ENCODE measurements around the gene SLC49A4. TPM values are rescaled to one million over a fixed set of nuclear protein-coding genes. Genes with fewer than 3 reads are reported as not detected.
"Not testable (repeated sequence)": the region's sequence is repeated elsewhere in the genome, so short reads cannot be mapped to it uniquely, and the experiment has no call there.

Gene SLC49A4
- 1 to 10 TPM; 2.9 to 3.5 TPM for total RNA-seq

GRCh38 chr3:122794779-122795673 is at the start of gene SLC49A4:
TSS of gene SLC49A4 (plus strand) at chr3:122795069. CDS start at chr3:122795193, 124 bp downstream.
- Mint-ChIP-seq H3K27ac (peak within 1 kb of the TSS; percentile 92), H3K27me3 (ENCODE audit: low read depth) (no peaks in the 10 kb centered on the region), H3K4me1 (ENCODE audit: low read depth) (peaks cover 28% of the 10 kb centered on the region), H3K36me3 (ENCODE audit: insufficient read depth in 2 of 2) (no peaks in the 10 kb centered on the region), H3K4me3 (peak within 1 kb of the TSS; percentile 71 to 85), H3K9me3 (no peaks in the 10 kb centered on the region)
- DNase-seq: peak; percentile 84 to 86
- ATAC-seq (replicated peaks in 1 of 2): peak; percentile 81

GRCh38 chr3:122745369-122746021 is 49.4 kb upstream of the SLC49A4 start:
- Mint-ChIP-seq H3K27me3 (ENCODE audit: low read depth) (no peaks in the 10 kb centered on the region), H3K4me3 (no peak overlapping the region), H3K4me1 (ENCODE audit: low read depth) (no peaks in the 10 kb centered on the region), H3K36me3 (ENCODE audit: insufficient read depth in 2 of 2) (peaks cover 5 to 16% of the 10 kb centered on the region in 2 donors), H3K9me3 (peaks cover 0 to 2% of the 10 kb centered on the region in 2 donors), H3K27ac (no peak overlapping the region)
- ATAC-seq (replicated peaks in 1 of 2) (peak; percentile 33 to 44), DNase-seq (no peak)

GRCh38 chr3:122747295-122747694 is 47.6 kb upstream of the SLC49A4 start:
- not testable (repeated sequence) for H3K4me1 Mint-ChIP-seq (ENCODE audit: low read depth); H3K9me3 Mint-ChIP-seq; H3K4me3 Mint-ChIP-seq; ATAC-seq (replicated peaks in 1 of 2); H3K27ac Mint-ChIP-seq; DNase-seq; H3K27me3 Mint-ChIP-seq (ENCODE audit: low read depth)
- H3K36me3 Mint-ChIP-seq (ENCODE audit: insufficient read depth in 2 of 2): peaks cover 3 to 16% of the 10 kb centered on the region in 2 donors

GRCh38 chr3:122748347-122748746 is 46.5 kb upstream of the SLC49A4 start:
- no peaks in the 10 kb centered on the region for H3K27me3 Mint-ChIP-seq (ENCODE audit: low read depth)
- peaks cover 6 to 12% of the 10 kb centered on the region in 2 donors for H3K36me3 Mint-ChIP-seq (ENCODE audit: insufficient read depth in 2 of 2)
- peaks cover 0 to 2% of the 10 kb centered on the region in 2 donors for H3K9me3 Mint-ChIP-seq
- no peak overlapping the region for H3K4me3 Mint-ChIP-seq
- ATAC-seq (replicated peaks in 1 of 2) (no peak), DNase-seq (no peak)
- H3K27ac Mint-ChIP-seq: no peak overlapping the region
- no peaks in the 10 kb centered on the region for H3K4me1 Mint-ChIP-seq (ENCODE audit: low read depth)

GRCh38 chr3:122754929-122755328 is 39.9 kb upstream of the SLC49A4 start:
- peak; percentile 4 to 20 for DNase-seq
- H3K27me3 Mint-ChIP-seq (ENCODE audit: low read depth): no peaks in the 10 kb centered on the region
- H3K36me3 Mint-ChIP-seq (ENCODE audit: insufficient read depth in 2 of 2): peaks cover 0 to 4% of the 10 kb centered on the region in 2 donors
- peak; percentile 66 to 68 for ATAC-seq (replicated peaks in 1 of 2)
- no peaks in the 10 kb centered on the region for H3K4me1 Mint-ChIP-seq (ENCODE audit: low read depth)
- H3K27ac Mint-ChIP-seq: no peak overlapping the region
- H3K4me3 Mint-ChIP-seq: no peak overlapping the region
- no peaks in the 10 kb centered on the region for H3K9me3 Mint-ChIP-seq

GRCh38 chr3:122755491-122755890 is 39.4 kb upstream of the SLC49A4 start:
- H3K4me3 Mint-ChIP-seq: no peak overlapping the region
- ATAC-seq (replicated peaks in 1 of 2) (no peak), DNase-seq (no peak)
- H3K27ac Mint-ChIP-seq: no peak overlapping the region
- H3K36me3 Mint-ChIP-seq (ENCODE audit: insufficient read depth in 2 of 2): peaks cover 0 to 4% of the 10 kb centered on the region in 2 donors
- no peaks in the 10 kb centered on the region for H3K9me3 Mint-ChIP-seq
- H3K27me3 Mint-ChIP-seq (ENCODE audit: low read depth): no peaks in the 10 kb centered on the region
- no peaks in the 10 kb centered on the region for H3K4me1 Mint-ChIP-seq (ENCODE audit: low read depth)

- Mint-ChIP-seq H3K9me3 (no peaks in the 10 kb centered on the region), H3K4me1 (ENCODE audit: low read depth) (no peaks in the 10 kb centered on the region), H3K27me3 (ENCODE audit: low read depth) (no peaks in the 10 kb centered on the region), H3K36me3 (ENCODE audit: insufficient read depth in 2 of 2) (no peaks in the 10 kb centered on the region), H3K4me3 (no peak overlapping the region), H3K27ac (no peak overlapping the region)
- no peak for ATAC-seq (replicated peaks in 1 of 2)
- no peak for DNase-seq
Observed at GRCh38 chr3:122758877-122759560, 35.9 kb upstream of the SLC49A4 start.

- no peak for ATAC-seq (replicated peaks in 1 of 2)
- DNase-seq: no peak
- peaks cover 0 to 3% of the 10 kb centered on the region in 2 donors for H3K36me3 Mint-ChIP-seq (ENCODE audit: insufficient read depth in 2 of 2)
- no peaks in the 10 kb centered on the region for H3K27me3 Mint-ChIP-seq (ENCODE audit: low read depth)
- no peak overlapping the region for H3K4me3 Mint-ChIP-seq
- H3K4me1 Mint-ChIP-seq (ENCODE audit: low read depth): no peaks in the 10 kb centered on the region
- no peak overlapping the region for H3K27ac Mint-ChIP-seq
- H3K9me3 Mint-ChIP-seq: no peaks in the 10 kb centered on the region
Observed at GRCh38 chr3:122760453-122761271, 34.2 kb upstream of the SLC49A4 start.

- ATAC-seq (replicated peaks in 1 of 2) (no peak), DNase-seq (no peak)
- peaks cover 0 to 3% of the 10 kb centered on the region in 2 donors for H3K36me3 Mint-ChIP-seq (ENCODE audit: insufficient read depth in 2 of 2)
- H3K27ac Mint-ChIP-seq: no peak overlapping the region
- no peak overlapping the region for H3K4me3 Mint-ChIP-seq
- no peaks in the 10 kb centered on the region for H3K9me3 Mint-ChIP-seq
- no peaks in the 10 kb centered on the region for H3K4me1 Mint-ChIP-seq (ENCODE audit: low read depth)
- no peaks in the 10 kb centered on the region for H3K27me3 Mint-ChIP-seq (ENCODE audit: low read depth)
Observed at GRCh38 chr3:122766430-122766829, 28.4 kb upstream of the SLC49A4 start.

- Mint-ChIP-seq H3K27me3 (ENCODE audit: low read depth) (no peaks in the 10 kb centered on the region), H3K4me1 (ENCODE audit: low read depth) (no peaks in the 10 kb centered on the region), H3K4me3 (no peak overlapping the region), H3K9me3 (no peaks in the 10 kb centered on the region), H3K27ac (peak overlapping the region; percentile 65), H3K36me3 (ENCODE audit: insufficient read depth in 2 of 2) (peaks cover 0 to 3% of the 10 kb centered on the region in 2 donors)
- ATAC-seq (replicated peaks in 1 of 2) (no peak), DNase-seq (no peak)
Observed at GRCh38 chr3:122767540-122768372, 27.1 kb upstream of the SLC49A4 start.

- Mint-ChIP-seq H3K36me3 (ENCODE audit: insufficient read depth in 2 of 2) (no peaks in the 10 kb centered on the region), H3K4me3 (no peak overlapping the region), H3K27me3 (ENCODE audit: low read depth) (no peaks in the 10 kb centered on the region), H3K4me1 (ENCODE audit: low read depth) (no peaks in the 10 kb centered on the region), H3K27ac (no peak overlapping the region), H3K9me3 (no peaks in the 10 kb centered on the region)
- DNase-seq (no peak), ATAC-seq (replicated peaks in 1 of 2) (no peak)
Observed at GRCh38 chr3:122770521-122771202, 24.2 kb upstream of the SLC49A4 start.

All from activated T-cell treated with anti-CD3 and anti-CD28 coated beads, Interleukin-2, amount 50 U/mL, for 72 hours (primary cell).